HG03103 (cell line): ENCODE data around the gene PSPC1.
"Not testable (repeated sequence)": the region's sequence is repeated elsewhere in the genome, so short reads cannot be mapped to it uniquely, and the experiment has no call there.

Experiments
- ATAC-seq: cut with Tn5 transposase; IDR thresholded peaks from one replicate; pipeline ENCODE4 v1.9.1; 2021; ENCODE audit warnings: low read depth; ENCODE audit not compliant: unreplicated experiment

Gene PSPC1

GRCh38 chr13:19782727-19783682 is at the start of gene PSPC1:
TSS of gene PSPC1 (minus strand) at chr13:19782945. CDS start at chr13:19782757, 188 bp downstream.
- peak; percentile 78 for ATAC-seq

- no peak for ATAC-seq
These were observed 39.9 kb upstream of the PSPC1 start for GRCh38 chr13:19822673-19823072.

- no peak for ATAC-seq
These were observed 35.6 kb upstream of the PSPC1 start for GRCh38 chr13:19818223-19818842.

GRCh38 chr13:19817510-19818158 is 34.9 kb upstream of the PSPC1 start:
- ATAC-seq: no peak

GRCh38 chr13:19817106-19817505 is 34.4 kb upstream of the PSPC1 start:
- ATAC-seq: no peak

GRCh38 chr13:19815842-19816241 is 33.1 kb upstream of the PSPC1 start:
- not testable (repeated sequence) for ATAC-seq

- no peak for ATAC-seq
These were observed 28.5 kb upstream of the PSPC1 start for GRCh38 chr13:19810996-19811881.

GRCh38 chr13:19810151-19810550 is 27.4 kb upstream of the PSPC1 start:
- ATAC-seq: no peak

GRCh38 chr13:19805765-19806164 is 23.0 kb upstream of the PSPC1 start:
- no peak for ATAC-seq

- ATAC-seq: no peak
These were observed 13.2 kb upstream of the PSPC1 start for GRCh38 chr13:19795956-19796355.

- no peak for ATAC-seq
These were observed 11.9 kb upstream of the PSPC1 start for GRCh38 chr13:19794631-19795030.

GRCh38 chr13:19791953-19792537 is 9.3 kb upstream of the PSPC1 start:
- no peak for ATAC-seq

- ATAC-seq: peak; percentile 36
These were observed 557 bp downstream of the PSPC1 start for GRCh38 chr13:19782049-19782726.

- no peak for ATAC-seq
These were observed 1.2 kb downstream of the PSPC1 start for GRCh38 chr13:19781526-19781925.

GRCh38 chr13:19780753-19781418 is 1.9 kb downstream of the PSPC1 start:
- not testable (repeated sequence) for ATAC-seq

- no peak for ATAC-seq
These were observed 10.4 kb downstream of the PSPC1 start for GRCh38 chr13:19772306-19772705.

GRCh38 chr13:19769854-19770253 is 12.9 kb downstream of the PSPC1 start:
- ATAC-seq: no peak

GRCh38 chr13:19767966-19768365 is 14.8 kb downstream of the PSPC1 start:
- ATAC-seq: no peak

GRCh38 chr13:19766591-19766990 is 16.2 kb downstream of the PSPC1 start:
- ATAC-seq: no peak
